SK-MEL-5 (cell line): ENCODE data around the gene KLHL3. TPM values are rescaled to one million over a fixed set of nuclear protein-coding genes. Genes with fewer than 3 reads are reported as not detected.

ENCODE experiments used
- DNase-seq: peaks from one replicate; pipeline ENCODE4 v3.0.0-alpha.2; 2016; ENCODE audit warnings: low read depth, low spot score
- in situ Hi-C: cut with HindIII; loops from 2 replicates; pipeline ENCODE4 v1.10.0; 2016; ENCODE audit warnings: low sequenced_read_pairs, high pct_unique_total_duplicates, low pct_unique_long_range_greater_than_20kb
- total RNA-seq: library from RNA; depleted of rRNA; stranded (reverse); fragments of >200 nt; shearing (Covaris generic); gene quantifications from 2 replicates; pipeline ENCODE4 v1.2.3, GENCODE V29; 2014

The KLHL3 gene
- total RNA-seq, 1 experiment from 2014 or later, result 0.66 TPM

DNA sequence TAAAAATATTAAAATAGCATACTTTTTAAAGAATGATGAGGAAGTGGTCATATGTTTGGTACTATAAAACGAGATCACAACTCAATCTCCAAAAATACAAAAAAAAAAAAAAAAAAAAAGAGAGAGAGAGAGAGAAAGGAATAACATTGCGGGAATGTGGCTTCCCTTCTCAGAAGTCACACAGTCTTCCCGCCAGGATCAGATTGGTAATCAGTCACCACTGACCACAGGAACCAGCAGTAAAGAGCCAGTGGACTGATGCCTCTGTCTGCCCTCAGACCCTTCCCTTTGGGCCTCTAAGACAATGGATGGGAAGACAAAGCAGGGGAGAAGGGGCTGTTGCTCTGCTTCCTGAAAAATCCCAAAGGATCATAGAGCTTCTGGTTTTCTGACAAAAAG, 104.9 kb downstream of the KLHL3 start:
- no peak for DNase-seq
- in situ Hi-C loops, result no loop called here

DNA sequence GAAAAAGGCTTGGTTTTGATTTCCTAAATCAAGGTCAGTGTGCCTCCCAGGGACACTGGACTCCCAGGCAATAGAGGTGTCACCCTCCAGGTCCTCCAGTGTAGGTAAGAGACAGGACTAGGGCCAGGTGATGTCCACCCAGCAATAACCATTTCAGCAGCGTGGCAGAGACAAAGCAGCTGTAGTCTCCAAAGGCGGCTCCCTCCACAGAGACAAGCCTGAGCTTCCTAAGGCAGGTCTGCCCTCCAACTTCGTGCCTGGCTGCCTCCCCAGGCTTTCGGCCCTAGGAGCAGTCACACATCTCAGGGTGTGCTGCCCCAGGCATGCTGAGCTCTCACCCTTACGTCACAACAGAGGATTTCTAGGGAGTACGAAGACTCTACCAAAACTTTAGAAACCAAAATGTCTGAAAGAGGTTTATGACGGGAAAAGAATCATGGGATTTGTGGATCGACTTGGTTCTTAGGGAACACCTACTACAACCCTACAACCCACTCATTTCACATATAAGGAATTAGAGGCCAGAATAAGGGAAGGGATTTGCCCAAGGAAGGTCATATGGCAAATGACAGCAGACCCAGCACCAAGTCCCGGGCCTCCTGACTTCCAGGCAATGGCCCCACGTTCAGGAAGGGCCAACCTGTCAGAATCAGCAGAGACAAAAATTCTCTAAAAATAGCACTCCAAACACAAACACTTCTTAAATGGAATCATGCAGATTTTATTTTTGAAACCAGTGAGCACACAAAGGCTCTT, 105.5 kb downstream of the KLHL3 start:
- DNase-seq, result no peak
- in situ Hi-C loops, result no loop called here

DNA sequence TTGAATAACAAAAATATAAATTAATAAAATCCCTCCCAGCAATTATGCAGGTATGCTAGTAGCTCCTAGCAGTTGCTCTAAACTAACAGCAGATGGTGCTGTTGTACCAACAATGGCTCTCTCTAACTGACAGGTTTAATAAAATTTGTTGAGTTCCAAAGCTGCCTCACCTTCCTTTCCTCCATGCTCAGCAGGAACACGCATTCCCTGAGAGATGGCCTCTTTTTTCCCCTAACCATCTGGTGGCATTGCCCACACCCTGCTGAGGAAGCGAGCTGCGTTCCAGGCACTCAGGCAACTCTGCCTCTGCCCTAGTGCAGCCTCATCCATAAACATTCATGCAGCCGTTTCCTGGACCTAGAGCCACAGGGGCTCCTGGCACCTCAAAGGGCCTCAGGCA, 106.2 kb downstream of the KLHL3 start:
- in situ Hi-C loops, result no loop called here

DNA sequence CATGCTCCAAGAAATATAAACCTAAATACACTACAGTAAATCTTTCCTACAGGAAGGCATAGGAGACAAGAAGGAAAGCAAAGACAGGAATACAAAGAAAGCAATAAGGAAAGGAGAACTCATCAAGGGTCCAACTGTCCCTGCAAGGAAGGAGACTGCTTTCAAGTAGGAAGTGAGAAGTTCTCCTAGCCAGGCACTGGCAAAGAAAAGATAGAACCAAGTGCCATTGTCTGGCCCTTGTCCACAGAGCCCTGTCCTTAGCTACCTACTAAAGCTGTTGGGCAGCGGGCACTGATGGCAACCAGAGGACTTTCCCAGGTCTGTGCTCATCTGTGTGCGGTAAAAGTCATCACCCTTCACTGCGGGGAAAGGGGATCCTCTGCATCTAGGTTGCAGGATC, 108.2 kb downstream of the KLHL3 start:
- DNase-seq, result no peak
- in situ Hi-C loops, result no loop called here

More for the DNA sequence above, 106.2 kb downstream of the KLHL3 start:
- peak; percentile 70 for DNase-seq

DNA sequence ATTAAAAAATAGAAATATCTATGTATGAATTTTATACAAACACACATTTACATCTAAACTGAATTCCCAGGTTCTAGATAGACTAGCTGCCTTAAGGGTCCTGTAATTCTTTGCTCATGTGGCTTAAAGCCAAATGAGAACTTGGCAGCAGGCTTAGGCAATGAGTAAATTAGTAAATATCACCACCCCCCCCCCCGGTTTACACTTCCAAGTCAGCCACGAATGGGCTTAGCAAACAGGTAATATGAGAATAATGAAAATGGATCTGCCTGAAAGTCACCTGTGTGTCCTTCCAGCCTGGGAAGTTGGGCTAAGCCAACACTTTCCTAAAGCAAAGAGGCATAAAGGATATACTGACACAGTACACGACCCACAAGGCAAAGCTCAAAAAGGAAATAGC, 108.6 kb downstream of the KLHL3 start:
- in situ Hi-C loops, result no loop called here
- no peak for DNase-seq

DNA sequence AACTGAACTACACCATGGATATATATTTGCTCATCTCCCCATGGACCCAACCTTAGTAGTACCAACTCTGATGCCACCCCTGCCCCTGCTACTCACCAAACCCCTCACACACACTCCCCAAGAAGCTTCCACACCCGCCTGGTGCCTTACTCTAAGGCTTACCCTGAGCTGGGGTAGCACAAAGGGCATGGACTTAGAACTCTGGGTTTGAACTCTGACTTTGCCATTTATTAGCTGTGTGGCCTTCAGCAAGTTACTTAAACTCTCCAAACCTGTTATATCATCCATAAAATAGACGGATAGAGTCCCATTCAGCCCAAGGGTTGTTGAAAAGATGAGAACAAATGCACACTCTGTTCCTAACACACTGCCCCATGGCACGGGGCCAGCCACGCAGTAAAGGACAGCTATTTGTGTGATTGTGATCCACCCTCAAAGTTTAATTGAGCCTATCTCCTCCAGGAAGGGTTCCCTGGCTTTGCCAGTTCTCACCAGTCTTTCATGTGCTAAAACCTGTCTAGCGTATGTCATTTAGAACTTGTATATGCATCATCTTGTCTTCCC, 111.0 kb downstream of the KLHL3 start:
- peak; percentile 64 for DNase-seq
- in situ Hi-C loops, result no loop called here

DNA sequence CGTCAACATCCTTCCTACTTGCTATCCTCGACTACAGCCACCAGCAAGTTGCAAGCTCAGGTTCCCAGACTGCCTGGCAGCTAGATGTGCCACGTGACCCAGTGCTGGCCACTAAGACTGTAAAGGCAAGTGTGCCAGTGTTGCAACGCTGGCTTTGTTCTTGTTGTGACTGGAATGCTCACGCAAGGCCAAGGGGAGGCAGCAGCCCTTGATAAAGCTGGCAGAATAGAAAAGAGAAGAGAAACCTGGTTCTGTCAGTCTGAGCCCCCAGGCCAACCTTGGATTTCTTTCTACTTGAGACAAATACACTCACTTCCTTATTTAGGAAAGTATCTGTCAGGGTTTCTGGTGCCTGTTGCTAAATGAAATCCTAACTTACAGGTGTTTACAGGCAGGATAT, 113.0 kb downstream of the KLHL3 start:
- in situ Hi-C loops, result no loop called here
- DNase-seq, result peak; percentile 47

DNA sequence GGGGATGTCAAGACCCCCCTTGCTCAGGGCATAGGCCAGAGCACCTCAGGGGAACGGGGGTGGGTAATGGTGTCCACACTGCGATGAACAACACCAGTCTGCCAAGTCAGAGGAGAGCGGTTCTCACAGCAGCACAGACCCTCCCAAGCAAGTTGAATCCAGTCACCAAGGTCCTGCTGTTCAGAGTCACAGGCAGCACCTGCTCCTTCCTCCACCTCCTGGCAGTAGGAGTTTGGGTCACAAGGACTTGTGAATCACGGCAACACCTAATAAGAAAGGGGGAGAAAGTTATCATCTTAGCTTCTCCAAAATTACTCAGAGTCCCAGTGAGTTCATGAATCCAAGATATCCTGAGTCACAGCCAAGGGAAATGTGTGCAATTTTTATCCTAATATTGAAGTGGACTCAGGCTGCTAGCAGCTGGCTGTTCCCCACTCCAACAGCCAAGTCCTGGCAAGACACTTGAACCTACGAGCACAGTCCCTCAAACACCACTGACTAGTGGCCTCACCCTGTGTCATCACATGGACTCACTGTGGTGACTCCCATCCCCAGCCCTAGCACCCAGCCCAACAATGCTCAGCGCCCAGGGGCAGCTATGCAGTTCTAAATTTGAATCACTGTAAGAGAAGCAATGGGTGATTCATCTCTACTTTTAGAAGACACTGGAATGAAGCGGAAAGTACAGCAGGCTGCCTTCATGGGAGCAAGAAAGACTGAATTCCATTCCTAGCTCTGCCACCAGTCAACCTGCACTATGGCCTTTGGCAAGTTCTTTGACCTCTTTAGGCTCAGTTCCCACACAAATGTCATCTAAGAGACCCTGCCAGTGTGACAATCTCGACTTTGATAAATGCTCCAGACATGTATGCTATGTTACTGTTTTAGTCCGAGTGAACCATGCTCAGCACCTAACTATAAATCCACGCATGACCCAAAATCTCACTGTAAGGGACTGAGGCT, 113.7 kb downstream of the KLHL3 start:
- in situ Hi-C loops, result no loop called here
- DNase-seq, result no peak

DNA sequence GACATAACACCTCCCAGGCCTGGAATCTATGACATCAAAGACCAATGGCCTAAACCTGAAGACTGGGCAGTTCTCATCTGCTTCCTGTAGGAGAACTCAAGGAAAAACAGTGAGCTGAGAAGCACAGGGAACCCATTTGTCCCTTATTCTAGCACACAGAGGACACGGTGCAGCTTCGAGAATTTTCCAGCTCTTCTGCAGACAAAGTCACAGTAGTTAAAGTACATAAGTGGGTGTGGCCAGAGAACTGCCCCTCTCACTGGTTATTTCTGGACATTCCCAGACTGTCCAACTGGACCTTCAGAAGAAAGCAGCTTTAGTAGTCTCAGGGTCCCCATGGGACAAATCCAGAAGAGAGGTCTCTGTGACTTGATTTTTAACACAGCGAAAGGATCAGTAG, 114.6 kb downstream of the KLHL3 start:
- in situ Hi-C loops, result no loop called here
- DNase-seq, result no peak

DNA sequence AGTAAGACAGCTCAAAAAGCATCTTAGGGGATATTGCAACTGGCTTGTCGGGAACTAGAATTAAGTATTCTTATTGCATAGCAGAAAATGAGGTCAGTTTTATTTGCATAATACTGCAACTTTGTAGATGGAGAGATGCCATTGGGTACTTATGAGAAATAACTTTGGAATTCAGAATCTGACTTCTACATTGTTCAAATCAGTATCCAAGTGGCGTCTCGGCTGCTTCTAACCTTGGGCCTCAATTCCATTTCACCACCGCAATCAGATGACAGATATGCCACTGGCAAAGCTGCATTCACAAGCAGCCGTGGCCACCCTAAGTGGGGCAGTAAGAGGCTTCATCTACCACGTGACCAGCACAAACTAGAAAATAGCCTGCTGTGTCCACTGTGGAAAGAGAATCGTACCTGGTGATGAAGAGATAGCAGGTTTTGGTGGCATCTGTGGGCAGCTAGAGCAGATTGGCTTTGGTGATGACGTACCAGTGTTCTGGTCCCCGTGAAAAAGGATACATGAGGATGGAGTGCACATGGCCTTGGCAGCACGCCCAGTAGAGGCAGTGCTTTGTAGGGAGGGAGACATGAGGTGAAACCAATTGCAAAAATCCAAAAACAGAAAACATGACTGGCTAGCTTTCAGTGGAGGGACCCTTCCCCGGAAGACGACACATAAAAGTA, 116.6 kb downstream of the KLHL3 start:
- in situ Hi-C loops, result no loop called here

DNA sequence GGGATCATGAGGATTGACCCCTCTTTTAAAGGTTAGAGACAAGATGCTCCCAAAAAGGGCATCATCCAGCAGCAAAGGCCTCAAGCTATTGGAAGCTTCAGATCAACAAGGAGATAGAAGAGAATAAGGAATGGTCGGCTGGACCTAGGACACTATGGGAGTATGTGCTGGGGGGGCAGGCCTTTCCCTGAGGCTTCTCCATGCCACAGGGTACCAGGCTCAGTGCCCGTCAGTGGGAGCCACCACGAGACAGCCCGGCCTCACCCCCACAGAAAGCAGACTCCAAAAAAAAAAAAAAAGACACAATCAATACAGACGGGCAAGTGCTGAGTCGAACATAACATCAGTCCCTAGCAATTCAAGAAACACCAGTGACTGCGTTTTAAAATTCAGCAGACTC, 117.4 kb downstream of the KLHL3 start:
- no peak for DNase-seq
- in situ Hi-C loops, result no loop called here

More for the DNA sequence above, 116.6 kb downstream of the KLHL3 start:
- DNase-seq, result no peak

DNA sequence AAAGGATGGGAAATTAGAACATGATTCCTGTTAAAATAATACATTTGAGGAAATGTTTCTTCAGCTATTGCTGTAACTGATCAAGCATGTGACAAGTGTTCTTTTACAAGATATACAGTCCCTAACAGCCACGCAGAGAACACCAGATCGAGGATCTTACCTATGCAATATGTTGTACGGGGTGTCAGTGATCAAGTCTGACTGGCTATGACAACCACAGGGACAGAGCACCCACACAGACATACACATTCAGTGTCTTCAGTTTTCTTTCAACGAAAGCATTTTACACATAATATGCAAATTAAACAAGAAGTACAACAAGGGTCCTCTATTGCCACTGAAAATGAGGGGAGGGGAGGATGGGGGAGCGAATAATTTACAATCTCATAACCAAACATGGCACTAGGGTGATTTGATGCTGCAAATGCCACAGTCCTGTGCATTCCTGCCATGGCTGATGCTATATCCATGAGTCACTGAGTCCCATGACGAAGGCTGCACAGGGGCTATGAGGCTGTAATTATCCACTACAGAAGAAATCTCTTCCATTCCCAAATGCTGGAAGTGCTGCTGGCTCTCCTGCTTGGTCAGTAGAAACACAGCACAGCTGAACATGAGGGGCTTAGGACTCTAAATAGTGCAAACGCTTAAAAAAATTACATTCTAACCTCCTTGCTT, 118.2 kb downstream of the KLHL3 start:
- peak; percentile 49 for DNase-seq
- in situ Hi-C loops, result no loop called here

DNA sequence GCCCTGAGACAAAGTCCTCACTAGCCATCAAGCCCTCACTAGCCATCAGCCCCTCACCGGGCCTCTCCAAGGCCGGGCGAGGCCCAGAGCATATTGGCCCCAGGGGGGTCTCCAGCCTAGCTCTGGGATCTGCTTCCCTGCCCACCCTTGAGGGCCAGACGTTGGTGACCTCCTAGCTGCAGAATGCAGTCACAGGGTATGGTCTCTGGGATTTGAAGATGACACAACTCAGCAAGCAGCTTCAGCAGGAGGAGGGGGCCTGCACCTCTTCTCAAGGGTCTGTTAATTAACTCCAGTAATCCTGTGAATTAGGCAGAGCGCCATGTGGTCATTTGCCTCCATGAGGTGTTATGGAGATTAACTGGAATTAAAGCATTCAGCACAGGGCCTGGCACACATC, 119.8 kb downstream of the KLHL3 start:
- in situ Hi-C loops, result no loop called here

DNA sequence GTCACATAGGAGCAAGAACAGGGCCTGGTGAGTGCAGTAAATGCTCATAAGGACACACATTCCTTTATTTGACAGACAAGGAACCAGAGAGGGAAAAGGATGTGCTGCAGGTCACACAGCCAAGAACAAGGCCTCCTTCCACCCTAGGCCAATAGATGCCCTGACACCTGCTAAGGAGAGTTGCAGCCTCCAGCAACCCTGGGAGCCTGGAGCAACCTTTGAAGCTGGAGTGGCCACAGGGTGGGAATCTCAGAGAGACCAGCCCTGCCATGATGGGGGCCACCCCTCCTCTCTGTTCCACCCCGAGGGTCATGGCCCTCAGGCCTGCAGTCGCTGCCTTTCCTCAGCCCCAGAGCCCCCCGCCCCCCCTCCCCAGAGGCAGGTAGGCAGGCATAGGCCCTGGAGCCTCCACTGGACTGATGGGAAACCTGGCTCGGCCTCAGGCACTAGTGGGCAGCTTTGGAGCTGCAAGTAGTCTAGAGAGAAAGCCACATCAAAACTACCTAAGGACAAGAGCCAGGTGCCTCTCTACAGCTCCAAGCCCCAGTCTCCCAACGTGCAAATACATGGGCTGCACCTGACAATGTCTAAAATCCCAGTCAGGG, 120.6 kb downstream of the KLHL3 start:
- DNase-seq, result no peak
- in situ Hi-C loops, result no loop called here

More for the DNA sequence above, 119.8 kb downstream of the KLHL3 start:
- no peak for DNase-seq

DNA sequence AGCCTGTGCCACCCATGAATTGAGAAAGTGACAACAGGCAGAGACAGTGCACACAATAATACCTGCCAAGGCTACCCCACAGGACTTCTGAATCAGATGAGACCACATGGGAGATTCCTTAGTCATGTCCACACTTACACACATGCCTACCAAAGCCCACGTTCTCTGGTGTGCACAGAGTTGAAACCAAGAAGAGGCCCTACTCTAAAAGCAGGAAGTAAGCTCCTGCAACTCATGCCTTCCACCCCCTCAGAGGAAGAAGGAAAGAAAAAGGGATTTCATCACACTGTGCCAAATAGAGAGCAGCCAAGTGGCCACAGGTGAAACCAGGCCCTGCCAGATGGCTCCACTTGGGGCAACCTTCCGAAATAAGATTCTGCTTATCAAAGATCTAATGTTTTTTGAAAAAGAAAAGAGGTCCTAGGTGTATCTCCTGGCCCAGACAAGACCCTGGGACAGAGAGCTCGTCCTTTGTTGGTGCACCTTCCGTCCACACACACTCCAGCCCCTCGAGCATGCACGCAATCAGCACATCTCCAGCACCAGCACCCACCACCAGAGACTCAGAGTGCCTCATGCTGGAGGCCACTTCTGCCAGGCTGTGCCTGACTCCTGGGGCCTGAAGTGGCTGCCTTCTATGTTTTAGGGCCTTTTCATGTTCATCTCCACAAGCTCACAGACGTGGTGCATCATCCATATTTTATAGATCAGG, 122.2 kb downstream of the KLHL3 start:
- DNase-seq, result no peak
- in situ Hi-C loops, result no loop called here

DNA sequence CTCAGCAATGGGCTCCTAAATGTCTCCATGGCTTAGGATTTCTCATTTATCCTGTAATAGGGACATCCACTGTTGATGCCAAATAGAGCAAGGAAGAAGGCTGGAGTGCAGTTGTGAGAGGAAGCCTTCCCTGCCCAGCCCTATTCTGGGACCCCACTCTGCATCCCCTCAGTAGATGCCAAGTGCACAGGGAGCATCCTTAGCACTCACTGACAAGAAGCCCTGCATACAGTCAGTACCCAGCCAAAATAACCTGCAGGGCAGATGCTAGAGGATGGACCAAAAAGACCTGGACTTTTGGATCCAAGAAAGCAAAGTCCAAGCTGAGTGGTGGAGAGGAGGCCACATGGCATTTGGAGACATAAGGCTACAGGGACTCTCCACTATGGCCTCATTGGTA, 123.3 kb downstream of the KLHL3 start:
- no peak for DNase-seq
- in situ Hi-C loops, result no loop called here
